ENCODE results near the gene CACNA1C.

The CACNA1C gene

DNA sequence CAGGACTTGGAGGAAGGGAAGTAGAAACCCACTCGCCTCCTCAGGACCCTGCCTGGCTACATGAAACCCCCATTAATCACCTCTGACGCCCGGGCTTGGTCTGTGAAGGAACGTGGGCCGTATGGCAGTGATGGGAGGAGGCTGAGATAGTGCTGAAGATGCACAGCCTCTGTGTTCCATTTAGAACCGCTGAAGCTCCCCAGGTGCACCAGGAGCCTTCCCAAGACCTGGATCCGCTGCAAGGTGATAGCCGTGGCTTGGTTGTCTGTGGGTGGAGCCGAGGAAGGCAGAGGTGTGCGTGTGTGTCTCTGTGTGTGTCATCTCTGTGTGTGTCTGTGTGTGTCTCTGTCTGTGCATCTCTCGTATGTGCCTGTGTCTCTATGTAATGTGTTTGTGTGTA is 293.1 kb downstream of the CACNA1C start:
- no peak for FAIRE-seq
- no peak for DNase-seq (ENCODE audit: insufficient read length, low spot score)
- TF ChIP-seq CTCF (IDR thresholded peaks at IDR 0.05; ENCODE audit: insufficient read depth, missing control alignments), result no peak

- FAIRE-seq (no peak), DNase-seq (ENCODE audit: insufficient read length, low spot score) (no peak)
- TF ChIP-seq CTCF (IDR thresholded peaks at IDR 0.05; ENCODE audit: insufficient read depth, missing control alignments), result no peak
These were observed 293.6 kb downstream of the CACNA1C start for GRCh38 chr12:2346416-2346815.

DNA sequence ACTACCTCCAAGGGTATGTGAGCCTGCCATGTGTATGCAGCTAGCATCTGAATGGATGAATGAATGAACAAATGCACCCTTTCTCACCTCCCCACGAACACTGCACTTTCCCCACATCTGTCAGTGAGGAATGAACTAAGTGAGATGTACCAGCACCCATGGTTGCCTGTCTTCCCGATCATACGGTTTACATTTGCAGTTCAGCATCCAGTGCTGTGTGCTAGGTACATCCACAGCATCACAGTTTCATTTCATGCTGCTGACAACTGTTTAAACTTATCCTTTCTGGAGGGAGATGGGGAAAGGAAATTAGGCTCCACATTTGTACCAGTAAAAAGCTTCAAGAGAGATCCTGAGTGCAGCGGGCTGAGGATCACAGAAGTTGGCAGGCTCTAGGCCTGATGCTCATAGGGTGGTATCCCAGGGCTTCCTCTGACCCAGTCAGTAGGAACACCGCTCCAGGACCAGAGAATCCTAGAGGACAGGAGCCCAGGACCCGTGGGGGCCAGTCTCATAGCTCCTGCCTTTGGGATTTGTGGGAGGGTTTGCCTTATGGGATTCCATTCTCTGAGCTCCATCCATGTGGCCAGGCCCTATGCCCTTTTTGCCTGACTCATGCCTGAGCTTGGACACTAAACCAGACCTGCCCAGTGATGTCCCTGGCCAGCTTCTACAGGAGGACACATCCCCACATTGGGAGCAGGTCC is 294.5 kb downstream of the CACNA1C start:
- FAIRE-seq, result no peak
- DNase-seq (ENCODE audit: insufficient read length, low spot score), result no peak
- TF ChIP-seq CTCF (IDR thresholded peaks at IDR 0.05; ENCODE audit: insufficient read depth, missing control alignments), result no peak

- TF ChIP-seq CTCF (IDR thresholded peaks at IDR 0.05; ENCODE audit: insufficient read depth, missing control alignments), result no peak
- DNase-seq (ENCODE audit: insufficient read length, low spot score) (no peak), FAIRE-seq (no peak)
These were observed 295.2 kb downstream of the CACNA1C start for GRCh38 chr12:2347844-2348481.

DNA sequence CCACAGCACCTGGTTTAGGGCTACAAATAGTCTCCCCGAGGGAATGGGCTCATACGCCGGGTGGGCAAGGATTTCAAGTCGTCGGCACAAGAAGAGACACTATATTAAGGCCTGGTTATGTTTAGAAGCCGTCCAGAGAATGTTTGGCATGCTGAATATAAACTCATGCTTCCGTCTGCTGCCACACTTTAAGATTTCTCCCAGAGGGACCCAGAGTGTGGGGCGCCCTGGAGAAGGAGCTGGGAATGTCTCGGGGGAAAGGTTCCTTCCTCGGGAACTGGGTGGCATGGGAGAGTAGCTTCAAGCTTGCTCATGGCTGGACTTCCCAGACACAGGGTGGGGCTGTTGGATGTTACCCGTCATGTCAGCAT is 295.7 kb downstream of the CACNA1C start:
- FAIRE-seq, result no peak
- no peak for TF ChIP-seq CTCF (IDR thresholded peaks at IDR 0.05; ENCODE audit: insufficient read depth, missing control alignments)
- no peak for DNase-seq (ENCODE audit: insufficient read length, low spot score)

DNA sequence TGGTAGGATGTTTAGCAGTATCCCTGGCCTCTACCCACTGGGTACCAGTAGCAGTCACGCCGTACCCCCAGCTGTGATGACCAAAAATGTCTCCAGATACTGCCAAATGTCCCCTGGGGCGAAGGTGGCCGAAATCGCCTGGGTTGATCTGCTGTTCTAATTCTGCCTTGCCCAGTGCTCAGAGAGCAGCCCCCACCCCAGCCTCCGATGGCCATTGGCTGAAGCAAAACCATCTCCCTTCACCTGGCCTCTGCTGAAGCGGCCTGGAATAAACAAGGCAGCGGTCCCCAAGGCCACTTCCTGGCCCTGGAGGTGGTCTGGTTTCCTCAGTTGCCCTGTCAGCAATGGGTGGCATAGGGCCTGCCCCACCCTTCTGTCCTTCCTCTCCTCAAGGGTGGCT is 298.4 kb downstream of the CACNA1C start:
- no peak for TF ChIP-seq CTCF (IDR thresholded peaks at IDR 0.05; ENCODE audit: insufficient read depth, missing control alignments)
- FAIRE-seq, result no peak
- DNase-seq (ENCODE audit: insufficient read length, low spot score), result no peak

- no peak for TF ChIP-seq CTCF (IDR thresholded peaks at IDR 0.05; ENCODE audit: insufficient read depth, missing control alignments)
- no peak for DNase-seq (ENCODE audit: insufficient read length, low spot score)
- no peak for FAIRE-seq
These were observed 299.4 kb downstream of the CACNA1C start for GRCh38 chr12:2352203-2352602.

Measured in D721Med (cell line).